22Rv1 (cell line): Measurements from ENCODE around the gene PRRC2B.
"Not testable (repeated sequence)": the region's sequence is repeated elsewhere in the genome, so short reads cannot be mapped to it uniquely, and the experiment has no call there.

Experiments used
- ZFX ChIP-seq: fragments of 450-650 bp; IDR thresholded peaks from 2 replicates; pipeline ENCODE4 v1.6.1; 2017; ENCODE audit warnings: antibody characterized with exemption, borderline replicate concordance
- TF ChIP-seq, protein P1 (sequence below): fragments of 450-650 bp; IDR thresholded peaks from 2 replicates; pipeline ENCODE4 v1.5.1; 2017; ENCODE audit warnings: mild to moderate bottlenecking

DNA sequence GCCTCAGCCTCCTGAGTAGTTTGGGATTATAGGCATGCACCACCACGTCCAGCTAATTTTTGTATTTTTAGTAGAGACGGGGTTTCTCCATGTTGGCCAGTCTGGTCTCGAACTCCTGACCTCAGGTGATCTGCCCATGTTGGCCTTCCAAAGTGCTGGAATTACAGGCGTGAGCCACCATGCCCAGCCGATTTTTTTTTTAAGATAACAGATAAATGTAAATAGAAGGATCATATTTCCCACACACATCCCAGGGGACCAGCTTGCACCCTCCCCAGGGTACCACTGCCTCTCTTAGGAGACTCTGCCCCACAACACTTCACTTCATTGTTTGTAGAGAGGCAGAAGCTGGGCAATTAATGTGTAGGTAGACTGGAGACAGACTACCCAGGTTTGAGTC lies 19.2 kb upstream of the PRRC2B start:
- TF ChIP-seq, protein P1, sequence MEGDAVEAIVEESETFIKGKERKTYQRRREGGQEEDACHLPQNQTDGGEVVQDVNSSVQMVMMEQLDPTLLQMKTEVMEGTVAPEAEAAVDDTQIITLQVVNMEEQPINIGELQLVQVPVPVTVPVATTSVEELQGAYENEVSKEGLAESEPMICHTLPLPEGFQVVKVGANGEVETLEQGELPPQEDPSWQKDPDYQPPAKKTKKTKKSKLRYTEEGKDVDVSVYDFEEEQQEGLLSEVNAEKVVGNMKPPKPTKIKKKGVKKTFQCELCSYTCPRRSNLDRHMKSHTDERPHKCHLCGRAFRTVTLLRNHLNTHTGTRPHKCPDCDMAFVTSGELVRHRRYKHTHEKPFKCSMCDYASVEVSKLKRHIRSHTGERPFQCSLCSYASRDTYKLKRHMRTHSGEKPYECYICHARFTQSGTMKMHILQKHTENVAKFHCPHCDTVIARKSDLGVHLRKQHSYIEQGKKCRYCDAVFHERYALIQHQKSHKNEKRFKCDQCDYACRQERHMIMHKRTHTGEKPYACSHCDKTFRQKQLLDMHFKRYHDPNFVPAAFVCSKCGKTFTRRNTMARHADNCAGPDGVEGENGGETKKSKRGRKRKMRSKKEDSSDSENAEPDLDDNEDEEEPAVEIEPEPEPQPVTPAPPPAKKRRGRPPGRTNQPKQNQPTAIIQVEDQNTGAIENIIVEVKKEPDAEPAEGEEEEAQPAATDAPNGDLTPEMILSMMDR, result not testable (repeated sequence)
- not testable (repeated sequence) for TF ChIP-seq ZFX
